HepG2 (cell line): ENCODE data around the gene CDK10. TPM values are rescaled to one million over a fixed set of nuclear protein-coding genes. Genes with fewer than 3 reads are reported as not detected.

Experiments used
- ARNT2 ChIP-seq: sonication (generic); formaldehyde crosslinking; IDR thresholded peaks from 2 replicates; pipeline ENCODE4 v1.8.0; 2022; ENCODE audit warnings: mild to moderate bottlenecking, low read depth, missing genetic modification reagents, moderate library complexity
- FIP1L1 ChIP-seq: fragments of 200-400 bp; formaldehyde crosslinking; IDR thresholded peaks from 2 replicates; pipeline ENCODE4 v1.6.1; 2018; ENCODE audit warnings: low read depth, mild to moderate bottlenecking, low read length, moderate library complexity, borderline replicate concordance; ENCODE audit not compliant: insufficient read depth
- GTF2F1 ChIP-seq: fragments of 150-350 bp; IDR thresholded peaks from 2 replicates; pipeline ENCODE4 v1.6.1; 2014; ENCODE audit warnings: low read length
- GTF3A ChIP-seq: sonication (generic); formaldehyde crosslinking; conservative IDR thresholded peaks from 2 replicates; pipeline ENCODE4 v1.4.0; 2020; ENCODE audit warnings: mild to moderate bottlenecking, missing genetic modification reagents
- MIER3 ChIP-seq: IDR thresholded peaks from 2 replicates; pipeline ENCODE4 v1.6.1; 2016; ENCODE audit warnings: missing compliant biosample characterization, borderline replicate concordance
- RBFOX2 ChIP-seq: fragments of 200-400 bp; formaldehyde crosslinking; IDR thresholded peaks from 2 replicates; pipeline ENCODE4 v1.6.1; 2017; ENCODE audit warnings: low read depth, mild to moderate bottlenecking, low read length
- SNAI1 ChIP-seq: sonication (generic); formaldehyde crosslinking; IDR thresholded peaks from 2 replicates; pipeline ENCODE4 v1.5.0; 2020; ENCODE audit warnings: mild to moderate bottlenecking, missing genetic modification reagents, borderline replicate concordance
- SRSF4 ChIP-seq: fragments of 200-400 bp; formaldehyde crosslinking; IDR thresholded peaks from one replicate; pipeline ENCODE4 v1.6.1; 2018; ENCODE audit warnings: mild to moderate bottlenecking, low read depth, low read length, moderate library complexity; ENCODE audit not compliant: poor library complexity, severe bottlenecking
- ZFP1 ChIP-seq: IDR thresholded peaks from 2 replicates; pipeline ENCODE4 v1.6.1; 2016
- ZNF12 ChIP-seq: sonication (generic); formaldehyde crosslinking; IDR thresholded peaks from 2 replicates; pipeline ENCODE4 v1.5.0; 2020; ENCODE audit warnings: missing genetic modification reagents
- polyA plus RNA-seq, 8 experiments: library from polyadenylated mRNA; depleted of rRNA in 3 of 8; stranded (reverse) in 7 of 8; unstranded in 1 of 8; fragments of >200 nt; fragmentation: Illumina TruSeq in 4 of 8; extraction: Trizol in 4 of 8; gene quantifications; 2 replicates each; pipeline versions ENCODE4 v1.2.1 to v1.2.3, GENCODE V29; 2011 to 2016; ENCODE audit warnings: low read depth in 4 of 8, missing spikeins in 1 of 8, mixed read lengths in 1 of 8; ENCODE audit not compliant: insufficient read depth in 1 of 8
- total RNA-seq, 5 experiments: library from RNA; depleted of rRNA; stranded (reverse); fragments of >200 nt; fragmentation: Illumina TruSeq; extraction: Trizol; gene quantifications; 2 replicates each; pipeline ENCODE4 v1.2.3, GENCODE V29; 2016; ENCODE audit warnings: low read depth in 1 of 5
- TF ChIP-seq, protein P1 (sequence below): sonication (generic); formaldehyde crosslinking; IDR thresholded peaks from 2 replicates; pipeline ENCODE4 v1.4.0; 2020; ENCODE audit warnings: missing genetic modification reagents
- TF ChIP-seq, protein P2 (sequence below): sonication (generic); formaldehyde crosslinking; IDR thresholded peaks from 2 replicates; pipeline ENCODE4 v1.8.0; 2022; ENCODE audit warnings: mild to moderate bottlenecking, missing genetic modification reagents
- TF ChIP-seq, protein P3 (sequence below): sonication (generic); formaldehyde crosslinking; IDR thresholded peaks from 2 replicates; pipeline ENCODE4 v1.5.1; 2020; ENCODE audit warnings: missing genetic modification reagents, mild to moderate bottlenecking, borderline replicate concordance
- TF ChIP-seq, protein P4 (sequence below): sonication (generic); formaldehyde crosslinking; IDR thresholded peaks from 2 replicates; pipeline ENCODE4 v1.4.0; 2020; ENCODE audit warnings: missing genetic modification reagents
- TF ChIP-seq, protein P5 (sequence below): sonication (generic); formaldehyde crosslinking; IDR thresholded peaks from 2 replicates; pipeline ENCODE4 v1.4.0; 2020; ENCODE audit warnings: missing genetic modification reagents, mild to moderate bottlenecking, borderline replicate concordance

Gene CDK10
- total and polyA plus RNA-seq, 2 of the 13 experiments (the other 11 are each of a cell fraction or from before 2014, with no cell fraction given): 2.5 to 3.9 TPM

DNA sequence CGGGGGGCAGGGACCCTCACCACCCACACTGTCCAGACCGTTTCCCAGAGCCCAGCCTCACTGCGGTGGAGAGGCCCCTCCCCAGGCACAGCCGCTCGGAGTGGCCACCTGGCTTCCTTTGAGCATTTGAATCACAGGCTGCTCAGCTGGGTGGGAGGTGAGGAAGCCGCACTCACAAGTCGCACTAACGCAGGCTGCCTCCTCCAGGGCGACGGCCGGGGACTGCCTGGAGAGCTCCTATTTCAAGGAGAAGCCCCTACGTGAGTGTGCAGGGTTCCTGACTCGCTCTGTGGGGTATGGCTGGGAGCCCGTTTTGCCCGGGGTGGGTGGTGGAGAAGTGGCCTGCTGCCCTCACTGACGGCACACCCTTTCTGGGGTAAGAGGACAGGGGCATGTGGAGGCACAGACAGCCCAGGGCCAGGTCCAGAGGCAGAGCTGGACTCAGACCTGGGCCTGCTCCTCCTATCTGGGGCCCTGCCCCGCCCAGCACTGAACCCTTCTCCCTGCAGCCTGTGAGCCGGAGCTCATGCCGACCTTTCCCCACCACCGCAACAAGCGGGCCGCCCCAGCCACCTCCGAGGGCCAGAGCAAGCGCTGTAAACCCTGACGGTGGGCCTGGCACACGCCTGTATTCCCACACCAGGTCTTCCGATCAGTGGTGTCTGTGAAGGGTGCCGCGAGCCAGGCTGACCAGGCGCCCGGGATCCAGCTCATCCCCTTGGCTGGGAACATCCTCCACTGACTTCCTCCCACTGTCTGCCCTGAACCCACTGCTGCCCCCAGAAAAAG lies 8.8 kb downstream of the CDK10 start (continued):
- TF ChIP-seq, protein P1, sequence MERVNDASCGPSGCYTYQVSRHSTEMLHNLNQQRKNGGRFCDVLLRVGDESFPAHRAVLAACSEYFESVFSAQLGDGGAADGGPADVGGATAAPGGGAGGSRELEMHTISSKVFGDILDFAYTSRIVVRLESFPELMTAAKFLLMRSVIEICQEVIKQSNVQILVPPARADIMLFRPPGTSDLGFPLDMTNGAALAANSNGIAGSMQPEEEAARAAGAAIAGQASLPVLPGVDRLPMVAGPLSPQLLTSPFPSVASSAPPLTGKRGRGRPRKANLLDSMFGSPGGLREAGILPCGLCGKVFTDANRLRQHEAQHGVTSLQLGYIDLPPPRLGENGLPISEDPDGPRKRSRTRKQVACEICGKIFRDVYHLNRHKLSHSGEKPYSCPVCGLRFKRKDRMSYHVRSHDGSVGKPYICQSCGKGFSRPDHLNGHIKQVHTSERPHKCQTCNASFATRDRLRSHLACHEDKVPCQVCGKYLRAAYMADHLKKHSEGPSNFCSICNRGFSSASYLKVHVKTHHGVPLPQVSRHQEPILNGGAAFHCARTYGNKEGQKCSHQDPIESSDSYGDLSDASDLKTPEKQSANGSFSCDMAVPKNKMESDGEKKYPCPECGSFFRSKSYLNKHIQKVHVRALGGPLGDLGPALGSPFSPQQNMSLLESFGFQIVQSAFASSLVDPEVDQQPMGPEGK (CRISPR knock-in tag): peak; percentile 61
- TF ChIP-seq MIER3 (CRISPR knock-in tag): peak; percentile 37; the same call in 1 of the 2 replicates
- TF ChIP-seq, protein P2, sequence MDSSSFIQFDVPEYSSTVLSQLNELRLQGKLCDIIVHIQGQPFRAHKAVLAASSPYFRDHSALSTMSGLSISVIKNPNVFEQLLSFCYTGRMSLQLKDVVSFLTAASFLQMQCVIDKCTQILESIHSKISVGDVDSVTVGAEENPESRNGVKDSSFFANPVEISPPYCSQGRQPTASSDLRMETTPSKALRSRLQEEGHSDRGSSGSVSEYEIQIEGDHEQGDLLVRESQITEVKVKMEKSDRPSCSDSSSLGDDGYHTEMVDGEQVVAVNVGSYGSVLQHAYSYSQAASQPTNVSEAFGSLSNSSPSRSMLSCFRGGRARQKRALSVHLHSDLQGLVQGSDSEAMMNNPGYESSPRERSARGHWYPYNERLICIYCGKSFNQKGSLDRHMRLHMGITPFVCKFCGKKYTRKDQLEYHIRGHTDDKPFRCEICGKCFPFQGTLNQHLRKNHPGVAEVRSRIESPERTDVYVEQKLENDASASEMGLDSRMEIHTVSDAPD (CRISPR knock-in tag): peak; percentile 64; the same call in 1 of the 2 replicates
- TF ChIP-seq ZFP1 (CRISPR knock-in tag): no peak
- TF ChIP-seq, protein P3, sequence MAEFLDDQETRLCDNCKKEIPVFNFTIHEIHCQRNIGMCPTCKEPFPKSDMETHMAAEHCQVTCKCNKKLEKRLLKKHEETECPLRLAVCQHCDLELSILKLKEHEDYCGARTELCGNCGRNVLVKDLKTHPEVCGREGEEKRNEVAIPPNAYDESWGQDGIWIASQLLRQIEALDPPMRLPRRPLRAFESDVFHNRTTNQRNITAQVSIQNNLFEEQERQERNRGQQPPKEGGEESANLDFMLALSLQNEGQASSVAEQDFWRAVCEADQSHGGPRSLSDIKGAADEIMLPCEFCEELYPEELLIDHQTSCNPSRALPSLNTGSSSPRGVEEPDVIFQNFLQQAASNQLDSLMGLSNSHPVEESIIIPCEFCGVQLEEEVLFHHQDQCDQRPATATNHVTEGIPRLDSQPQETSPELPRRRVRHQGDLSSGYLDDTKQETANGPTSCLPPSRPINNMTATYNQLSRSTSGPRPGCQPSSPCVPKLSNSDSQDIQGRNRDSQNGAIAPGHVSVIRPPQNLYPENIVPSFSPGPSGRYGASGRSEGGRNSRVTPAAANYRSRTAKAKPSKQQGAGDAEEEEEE (CRISPR knock-in tag): no peak
- peak; percentile 49; the same call in 1 of the 2 replicates for TF ChIP-seq ARNT2
- TF ChIP-seq, protein P4, sequence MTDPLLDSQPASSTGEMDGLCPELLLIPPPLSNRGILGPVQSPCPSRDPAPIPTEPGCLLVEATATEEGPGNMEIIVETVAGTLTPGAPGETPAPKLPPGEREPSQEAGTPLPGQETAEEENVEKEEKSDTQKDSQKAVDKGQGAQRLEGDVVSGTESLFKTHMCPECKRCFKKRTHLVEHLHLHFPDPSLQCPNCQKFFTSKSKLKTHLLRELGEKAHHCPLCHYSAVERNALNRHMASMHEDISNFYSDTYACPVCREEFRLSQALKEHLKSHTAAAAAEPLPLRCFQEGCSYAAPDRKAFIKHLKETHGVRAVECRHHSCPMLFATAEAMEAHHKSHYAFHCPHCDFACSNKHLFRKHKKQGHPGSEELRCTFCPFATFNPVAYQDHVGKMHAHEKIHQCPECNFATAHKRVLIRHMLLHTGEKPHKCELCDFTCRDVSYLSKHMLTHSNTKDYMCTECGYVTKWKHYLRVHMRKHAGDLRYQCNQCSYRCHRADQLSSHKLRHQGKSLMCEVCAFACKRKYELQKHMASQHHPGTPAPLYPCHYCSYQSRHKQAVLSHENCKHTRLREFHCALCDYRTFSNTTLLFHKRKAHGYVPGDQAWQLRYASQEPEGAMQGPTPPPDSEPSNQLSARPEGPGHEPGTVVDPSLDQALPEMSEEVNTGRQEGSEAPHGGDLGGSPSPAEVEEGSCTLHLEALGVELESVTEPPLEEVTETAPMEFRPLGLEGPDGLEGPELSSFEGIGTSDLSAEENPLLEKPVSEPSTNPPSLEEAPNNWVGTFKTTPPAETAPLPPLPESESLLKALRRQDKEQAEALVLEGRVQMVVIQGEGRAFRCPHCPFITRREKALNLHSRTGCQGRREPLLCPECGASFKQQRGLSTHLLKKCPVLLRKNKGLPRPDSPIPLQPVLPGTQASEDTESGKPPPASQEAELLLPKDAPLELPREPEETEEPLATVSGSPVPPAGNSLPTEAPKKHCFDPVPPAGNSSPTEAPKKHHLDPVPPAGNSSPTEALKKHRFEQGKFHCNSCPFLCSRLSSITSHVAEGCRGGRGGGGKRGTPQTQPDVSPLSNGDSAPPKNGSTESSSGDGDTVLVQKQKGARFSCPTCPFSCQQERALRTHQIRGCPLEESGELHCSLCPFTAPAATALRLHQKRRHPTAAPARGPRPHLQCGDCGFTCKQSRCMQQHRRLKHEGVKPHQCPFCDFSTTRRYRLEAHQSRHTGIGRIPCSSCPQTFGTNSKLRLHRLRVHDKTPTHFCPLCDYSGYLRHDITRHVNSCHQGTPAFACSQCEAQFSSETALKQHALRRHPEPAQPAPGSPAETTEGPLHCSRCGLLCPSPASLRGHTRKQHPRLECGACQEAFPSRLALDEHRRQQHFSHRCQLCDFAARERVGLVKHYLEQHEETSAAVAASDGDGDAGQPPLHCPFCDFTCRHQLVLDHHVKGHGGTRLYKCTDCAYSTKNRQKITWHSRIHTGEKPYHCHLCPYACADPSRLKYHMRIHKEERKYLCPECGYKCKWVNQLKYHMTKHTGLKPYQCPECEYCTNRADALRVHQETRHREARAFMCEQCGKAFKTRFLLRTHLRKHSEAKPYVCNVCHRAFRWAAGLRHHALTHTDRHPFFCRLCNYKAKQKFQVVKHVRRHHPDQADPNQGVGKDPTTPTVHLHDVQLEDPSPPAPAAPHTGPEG (CRISPR knock-in tag): no peak
- no peak for TF ChIP-seq SRSF4
- no peak for TF ChIP-seq GTF3A (CRISPR knock-in tag)
- TF ChIP-seq ZNF12 (CRISPR knock-in tag): no peak
- peak; percentile 86; the same call in 1 of the 2 replicates for TF ChIP-seq SNAI1 (CRISPR knock-in tag)
- no peak for TF ChIP-seq GTF2F1
- TF ChIP-seq RBFOX2: no peak; the same call in none of the 2 replicates
- TF ChIP-seq, protein P5, sequence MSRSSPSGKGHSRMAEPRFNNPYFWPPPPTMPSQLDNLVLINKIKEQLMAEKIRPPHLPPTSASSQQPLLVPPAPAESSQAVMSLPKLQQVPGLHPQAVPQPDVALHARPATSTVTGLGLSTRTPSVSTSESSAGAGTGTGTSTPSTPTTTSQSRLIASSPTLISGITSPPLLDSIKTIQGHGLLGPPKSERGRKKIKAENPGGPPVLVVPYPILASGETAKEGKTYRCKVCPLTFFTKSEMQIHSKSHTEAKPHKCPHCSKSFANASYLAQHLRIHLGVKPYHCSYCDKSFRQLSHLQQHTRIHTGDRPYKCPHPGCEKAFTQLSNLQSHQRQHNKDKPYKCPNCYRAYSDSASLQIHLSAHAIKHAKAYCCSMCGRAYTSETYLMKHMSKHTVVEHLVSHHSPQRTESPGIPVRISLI (CRISPR knock-in tag): no peak
- TF ChIP-seq FIP1L1: no peak; the same call in 1 of the 2 replicates
